Frontal cortex (tissue), 4 donors: ENCODE results near the gene SNX13. TPM values are rescaled to one million over a fixed set of nuclear protein-coding genes. Genes with fewer than 3 reads are reported as not detected.
"Not testable (repeated sequence)": the region's sequence is repeated elsewhere in the genome, so short reads cannot be mapped to it uniquely, and the experiment has no call there.

ENCODE experiments used
- DNase-seq, 2 donors: peaks; one replicate each; pipeline ENCODE4 v3.0.0; 2012; ENCODE audit warnings: low spot score in 2 of 2
- FAIRE-seq: peaks from 2 replicates; lab custom pipeline; 2012; peaks lifted over from hg19 to GRCh38; lab: Jason Lieb, UNC
- total RNA-seq: library from RNA; depleted of rRNA; stranded (reverse); fragments of >200 nt; gene quantifications from one replicate; pipeline ENCODE4 v1.2.3, GENCODE V29; 2014
- donor health status: control.
- donor health status: control.
- donor health status: control.

The SNX13 gene
- total RNA-seq, 1 donor from 2014 or later, result 66.0 TPM

- no peak for FAIRE-seq
- no peak for DNase-seq
Measured at GRCh38 chr7:17916786-17917185, 23.5 kb downstream of the SNX13 start.

- no peak for FAIRE-seq
- no peak for DNase-seq
Measured at GRCh38 chr7:17915796-17916195, 24.5 kb downstream of the SNX13 start.

DNA sequence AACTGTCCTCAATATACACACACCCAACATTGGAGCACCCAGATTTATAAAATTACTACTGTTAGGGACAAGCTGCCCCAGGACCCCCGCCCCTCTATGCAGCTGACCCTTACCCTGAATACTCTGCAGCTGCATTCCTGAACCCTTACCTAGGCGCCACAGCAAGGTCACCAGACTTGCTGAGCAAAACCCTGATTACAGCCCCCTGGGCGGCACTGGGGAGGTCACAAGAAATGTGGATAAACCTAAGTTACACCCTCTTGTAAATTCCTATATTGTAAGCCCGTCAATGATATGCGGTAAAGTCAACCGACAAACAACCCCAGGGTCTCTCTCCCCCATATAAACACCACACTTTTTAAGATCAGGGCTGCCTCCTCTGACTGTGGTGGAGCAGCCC is 25.1 kb downstream of the SNX13 start:
- DNase-seq (no peak), FAIRE-seq (no peak)

DNA sequence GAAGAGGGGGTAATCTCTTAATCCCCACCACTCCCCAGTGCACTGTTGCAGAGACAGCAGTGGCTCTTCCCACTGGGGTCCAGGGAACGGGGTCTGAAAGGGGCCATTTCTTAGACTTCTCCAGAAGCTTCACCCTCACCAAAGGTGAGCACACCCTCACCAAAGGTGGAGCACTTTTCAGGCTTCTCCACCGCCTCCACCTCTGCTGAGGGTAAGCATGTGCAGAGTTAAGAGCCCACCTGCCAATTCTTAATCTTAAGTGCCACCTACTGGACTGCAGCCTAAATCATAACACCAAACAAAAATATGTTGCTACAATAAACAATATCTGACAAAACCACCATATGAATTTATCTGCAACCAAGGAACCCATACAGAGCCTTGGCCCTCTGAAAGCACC is 27.0 kb downstream of the SNX13 start:
- DNase-seq (no peak), FAIRE-seq (no peak)

GRCh38 chr7:17912536-17913235 is 27.6 kb downstream of the SNX13 start:
- FAIRE-seq, result no peak
- DNase-seq, result no peak

DNA sequence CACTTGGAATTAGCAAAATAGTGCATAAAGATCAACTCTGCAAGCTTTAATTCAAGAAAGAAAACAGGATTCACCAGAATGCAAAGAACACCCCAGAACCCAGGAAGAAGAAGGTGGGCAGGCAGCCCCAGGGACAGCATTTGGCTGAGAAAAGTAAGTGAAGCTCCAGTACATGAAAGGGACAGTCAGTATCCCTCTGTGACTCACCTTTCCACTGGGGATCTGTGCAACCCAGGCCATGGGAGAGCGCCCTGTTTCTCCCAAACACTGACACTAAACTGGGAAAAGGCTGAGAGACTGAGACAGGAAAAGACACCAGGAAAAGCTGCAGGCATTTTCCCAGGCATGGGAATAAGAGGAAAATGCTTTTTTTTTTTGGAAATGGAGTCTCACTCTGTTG is 28.2 kb downstream of the SNX13 start:
- FAIRE-seq, result no peak
- no peak for DNase-seq

GRCh38 chr7:17910377-17910776 is 29.9 kb downstream of the SNX13 start:
- DNase-seq (no peak), FAIRE-seq (no peak)

GRCh38 chr7:17909310-17909709 is 31.0 kb downstream of the SNX13 start:
- not testable (repeated sequence) for FAIRE-seq, DNase-seq

DNA sequence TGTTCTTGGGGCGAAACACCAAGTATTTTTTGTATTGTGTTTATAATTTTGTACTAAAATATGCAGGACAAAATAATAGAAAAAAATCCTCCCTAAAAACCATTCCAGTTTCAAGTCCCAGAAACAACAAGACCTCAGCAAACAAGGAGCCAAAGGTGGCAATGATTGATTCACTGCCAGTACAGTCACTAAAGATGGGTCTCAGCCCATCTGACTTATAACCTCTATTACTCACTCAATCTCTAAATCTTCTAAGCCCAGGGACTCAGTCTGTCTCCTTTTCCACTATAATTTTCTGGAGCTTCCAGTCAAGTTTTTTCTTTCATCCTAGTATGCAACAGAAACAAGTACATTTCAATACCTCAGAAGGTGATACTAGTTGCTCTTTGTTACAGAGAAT is 33.3 kb downstream of the SNX13 start:
- DNase-seq (no peak), FAIRE-seq (no peak)

GRCh38 chr7:17903337-17903736 is 37.0 kb downstream of the SNX13 start:
- no peak for FAIRE-seq

GRCh38 chr7:17902599-17902998 is 37.7 kb downstream of the SNX13 start:
- DNase-seq (no peak), FAIRE-seq (no peak)

More at GRCh38 chr7:17903337-17903736, 37.0 kb downstream of the SNX13 start:
- no peak for DNase-seq

GRCh38 chr7:17900464-17900863 is 39.8 kb downstream of the SNX13 start:
- no peak for DNase-seq
- no peak for FAIRE-seq

- no peak for FAIRE-seq
- DNase-seq, result no peak
Measured at GRCh38 chr7:17898111-17898510, 42.2 kb downstream of the SNX13 start.

GRCh38 chr7:17887286-17887685 is 53.0 kb downstream of the SNX13 start:
- no peak for FAIRE-seq
- no peak for DNase-seq

GRCh38 chr7:17882685-17883084 is 57.6 kb downstream of the SNX13 start:
- no peak for DNase-seq

DNA sequence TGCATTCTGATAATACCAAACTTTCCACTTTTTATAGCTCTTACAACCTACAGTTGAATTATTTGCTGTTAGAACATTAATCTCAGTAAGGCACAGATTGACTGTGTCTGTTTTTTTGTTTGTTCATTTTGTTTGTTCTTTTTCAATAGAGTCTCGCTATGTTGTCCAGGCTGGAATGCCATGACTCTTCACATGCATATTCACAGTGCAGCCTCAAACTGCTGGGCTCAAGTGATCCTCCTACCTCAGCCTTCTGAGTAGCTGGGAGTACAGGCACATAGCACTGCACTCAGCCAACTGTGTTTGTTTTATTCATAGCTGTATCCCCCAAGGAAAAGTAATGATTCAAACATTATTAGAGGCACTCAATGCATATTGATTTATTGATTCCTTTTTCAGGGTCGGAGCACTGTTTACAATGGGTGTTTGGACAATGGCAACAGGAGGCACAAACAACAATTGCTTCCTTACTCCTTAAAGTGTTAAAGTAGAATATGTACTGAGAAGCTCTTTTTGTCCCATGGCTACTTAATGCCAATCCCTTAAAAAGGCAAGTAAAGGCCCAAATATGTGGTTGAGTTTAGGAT is 61.1 kb downstream of the SNX13 start:
- FAIRE-seq (no peak), DNase-seq (no peak)

More at GRCh38 chr7:17882685-17883084, 57.6 kb downstream of the SNX13 start:
- no peak for FAIRE-seq

- DNase-seq (no peak), FAIRE-seq (no peak)
Measured at GRCh38 chr7:17878627-17879026, 61.7 kb downstream of the SNX13 start.

DNA sequence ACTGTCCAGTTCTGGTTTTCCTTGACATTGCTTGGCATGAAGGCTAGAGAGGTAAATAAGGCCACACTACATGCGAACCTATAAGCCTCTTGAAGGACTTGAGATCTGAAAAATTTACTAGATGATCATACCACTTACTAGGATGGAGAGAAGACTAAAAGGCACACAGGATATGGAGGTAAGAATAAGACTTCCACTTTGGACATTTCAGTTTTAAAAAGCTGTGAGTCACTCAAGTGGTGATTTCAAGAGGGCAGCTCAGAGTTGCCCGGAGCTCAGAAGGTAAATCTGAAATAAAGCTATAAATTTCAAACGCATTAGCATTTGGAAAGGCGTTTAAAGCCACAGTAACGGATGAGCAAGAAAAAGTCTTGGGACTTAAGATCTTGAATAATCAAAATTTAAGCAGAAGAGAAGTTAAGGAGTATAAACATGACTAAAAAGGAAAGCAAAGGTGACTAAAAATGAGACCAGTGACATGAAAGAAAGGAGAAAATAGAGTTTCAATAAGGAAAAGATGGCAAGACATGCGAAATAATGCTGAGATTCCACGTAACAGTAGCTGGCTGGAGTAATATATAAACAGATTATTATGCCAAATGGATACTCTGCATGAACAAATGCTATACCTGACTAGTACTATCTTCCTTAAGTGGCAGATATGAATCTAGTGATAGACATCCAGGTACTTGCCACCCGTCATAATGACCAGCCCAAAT is 68.3 kb downstream of the SNX13 start:
- no peak for FAIRE-seq
- no peak for DNase-seq

DNA sequence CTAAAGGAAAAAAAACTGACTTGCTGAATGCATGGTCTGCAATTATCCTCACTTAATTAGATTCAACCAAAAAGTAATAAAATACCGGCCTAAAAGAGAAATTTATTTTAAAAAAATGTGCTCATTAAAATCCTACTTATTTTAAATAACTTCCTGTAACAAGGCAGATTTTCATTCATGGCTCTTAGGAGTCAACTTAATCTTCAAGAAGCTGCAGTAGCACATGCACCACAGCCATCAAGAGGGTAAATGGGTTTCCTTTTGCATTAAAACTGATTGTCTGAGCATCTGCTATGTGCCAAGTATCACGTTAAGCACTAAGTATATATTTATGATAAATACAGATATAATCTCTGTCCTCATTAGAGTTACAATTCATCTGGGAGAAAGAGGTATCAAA is 69.9 kb downstream of the SNX13 start:
- no peak for FAIRE-seq
- no peak for DNase-seq

DNA sequence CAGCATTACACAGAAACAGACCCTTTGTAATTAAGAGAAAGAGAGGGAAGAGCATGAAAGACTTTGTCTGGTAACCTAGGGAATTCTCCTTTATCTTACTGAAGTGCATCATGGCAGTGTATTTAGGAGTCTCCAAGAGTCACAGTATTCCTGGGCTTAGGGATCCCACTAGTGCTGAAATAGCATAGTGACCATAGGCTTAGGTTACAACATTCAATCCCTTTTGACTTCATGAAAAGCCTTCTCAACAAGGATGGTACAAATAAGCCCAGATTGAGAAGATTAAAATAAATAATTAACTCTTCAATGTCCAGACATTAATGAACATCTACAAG is 76.5 kb downstream of the SNX13 start:
- DNase-seq (no peak), FAIRE-seq (no peak)

DNA sequence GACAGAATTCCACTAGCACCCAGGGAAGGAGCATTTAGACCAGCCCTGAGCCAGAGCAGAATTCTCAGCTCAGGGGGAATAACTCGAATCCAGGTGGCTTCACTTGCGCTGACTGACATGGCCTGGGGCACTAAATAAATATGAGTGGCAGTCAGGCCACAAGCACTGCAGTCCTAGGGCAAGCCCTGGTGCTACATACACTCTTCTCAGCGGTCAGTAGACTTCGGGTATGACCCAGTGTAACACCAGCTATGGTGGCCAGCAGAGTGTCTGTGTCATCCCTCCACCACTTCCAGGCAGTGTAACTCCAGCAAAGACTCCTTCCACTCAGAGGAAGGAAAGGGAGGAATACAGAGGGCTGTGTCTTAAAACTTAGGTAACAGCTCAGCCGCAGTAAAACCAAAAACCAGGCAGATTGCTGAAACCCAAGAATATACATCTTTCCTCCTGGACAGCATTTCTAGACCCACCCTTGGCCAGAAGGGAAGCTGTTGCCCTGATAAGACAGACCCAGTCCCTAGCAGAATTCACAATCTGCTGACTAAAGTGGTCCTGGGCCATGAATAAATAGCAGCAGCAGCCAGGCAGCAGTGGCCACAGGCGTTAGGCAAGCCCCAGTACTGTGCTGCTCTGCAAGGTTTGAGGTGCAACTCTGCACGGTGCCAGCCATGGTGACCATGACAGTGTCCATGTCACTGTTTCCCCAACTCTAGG is 77.0 kb downstream of the SNX13 start:
- FAIRE-seq, result no peak
- no peak for DNase-seq
